Measurements from ENCODE around the gene CSTPP1. TPM values are rescaled to one million over a fixed set of nuclear protein-coding genes. Genes with fewer than 3 reads are reported as not detected.

Gene CSTPP1
- total RNA-seq, 2 experiments from 2014 or later, result 12.8 to 14.4 TPM

GRCh38 chr11:46977038-46977813 is 40.7 kb downstream of the CSTPP1 start:
- no peak overlapping the region for H3K4me3 Mint-ChIP-seq
- no peaks in the 10 kb centered on the region for H3K9me3 Mint-ChIP-seq
- H3K36me3 Mint-ChIP-seq (ENCODE audit: low read depth), result peaks cover 1% of the 10 kb centered on the region
- intact Hi-C loops (cut with micrococcal nuclease), result no loop called here
- ChIA-PET CTCF (interaction anchor here (0.6 kb wide), 1 partner anchor 46 kb away, joined by 4 read pairs; no protein-coding TSS in a partner anchor), POLR2A (no interaction called here)
- H3K27me3 Mint-ChIP-seq, result no peaks in the 10 kb centered on the region
- ATAC-seq (no peak), DNase-seq (no peak)
- H3K27ac Mint-ChIP-seq, result no peak overlapping the region
- H3K4me1 Mint-ChIP-seq (ENCODE audit: low read depth), result peaks cover 8% of the 10 kb centered on the region
- TF ChIP-seq CTCF (IDR thresholded peaks at IDR 0.05), result no peak

- peaks cover 8% of the 10 kb centered on the region for H3K4me1 Mint-ChIP-seq (ENCODE audit: low read depth)
- H3K4me3 Mint-ChIP-seq, result no peak overlapping the region
- intact Hi-C loops (cut with micrococcal nuclease), result no loop called here
- no peak overlapping the region for H3K27ac Mint-ChIP-seq
- TF ChIP-seq CTCF (IDR thresholded peaks at IDR 0.05), result no peak
- no peaks in the 10 kb centered on the region for H3K9me3 Mint-ChIP-seq
- no peaks in the 10 kb centered on the region for H3K36me3 Mint-ChIP-seq (ENCODE audit: low read depth)
- no peaks in the 10 kb centered on the region for H3K27me3 Mint-ChIP-seq
- ChIA-PET POLR2A (no interaction called here), CTCF (no interaction called here)
- DNase-seq (no peak), ATAC-seq (no peak)
Measured at GRCh38 chr11:46978005-46978491, 41.5 kb downstream of the CSTPP1 start.

- Mint-ChIP-seq H3K36me3 (ENCODE audit: low read depth) (no peaks in the 10 kb centered on the region), H3K4me3 (no peak overlapping the region), H3K4me1 (ENCODE audit: low read depth) (peaks cover 8% of the 10 kb centered on the region), H3K27me3 (no peaks in the 10 kb centered on the region), H3K27ac (no peak overlapping the region), H3K9me3 (no peaks in the 10 kb centered on the region)
- POLR2A ChIA-PET, result interaction anchor here (0.6 kb wide), 1 partner anchor 461 kb away, joined by 3 read pairs; no protein-coding TSS in a partner anchor
- intact Hi-C loops (cut with micrococcal nuclease), result no loop called here
- DNase-seq (no peak), ATAC-seq (no peak)
- no peak for TF ChIP-seq CTCF (IDR thresholded peaks at IDR 0.05)
- CTCF ChIA-PET, result no interaction called here
Measured at GRCh38 chr11:46979358-46979757, 42.8 kb downstream of the CSTPP1 start.

- ATAC-seq, result peak; percentile 45
- no peak overlapping the region for H3K27ac Mint-ChIP-seq
- CTCF ChIA-PET, result interaction anchor here (1.5 to 2.0 kb wide), 2 partner anchors 40 to 171 kb away, joined by 3 to 5 read pairs; no protein-coding TSS in a partner anchor
- peaks cover 2% of the 10 kb centered on the region for H3K4me1 Mint-ChIP-seq (ENCODE audit: low read depth)
- peak overlapping the region; percentile 39 for H3K4me3 Mint-ChIP-seq
- H3K9me3 Mint-ChIP-seq, result no peaks in the 10 kb centered on the region
- no peak for TF ChIP-seq CTCF (IDR thresholded peaks at IDR 0.05)
- POLR2A ChIA-PET, result interaction anchor here (0.7 kb wide), 1 partner anchor 1210 kb away, joined by 6 read pairs; no protein-coding TSS in a partner anchor
- intact Hi-C loops (cut with micrococcal nuclease), result no loop called here
- DNase-seq, result no peak
- no peaks in the 10 kb centered on the region for H3K27me3 Mint-ChIP-seq
- H3K36me3 Mint-ChIP-seq (ENCODE audit: low read depth), result no peaks in the 10 kb centered on the region
Measured at GRCh38 chr11:46981436-46981835, 44.9 kb downstream of the CSTPP1 start.

- ATAC-seq (no peak), DNase-seq (no peak)
- Mint-ChIP-seq H3K4me3 (no peak overlapping the region), H3K27ac (no peak overlapping the region), H3K4me1 (ENCODE audit: low read depth) (peaks cover 2% of the 10 kb centered on the region), H3K36me3 (ENCODE audit: low read depth) (no peaks in the 10 kb centered on the region), H3K27me3 (no peaks in the 10 kb centered on the region), H3K9me3 (no peaks in the 10 kb centered on the region)
- intact Hi-C loops (cut with micrococcal nuclease), result no loop called here
- ChIA-PET POLR2A (no interaction called here), CTCF (no interaction called here)
- TF ChIP-seq CTCF (IDR thresholded peaks at IDR 0.05), result no peak
Measured at GRCh38 chr11:46982797-46983452, 46.4 kb downstream of the CSTPP1 start.
